HL-60 (cell line): Measurements from ENCODE around the gene RHOD.

ENCODE experiments used
- DNase-seq, 2 experiments: peaks; one replicate each; pipeline ENCODE4 v3.0.0-alpha.2; 2010 to 2020; ENCODE audit warnings: low read depth in 1 of 2, low spot score in 1 of 2
- H3K27ac ChIP-seq: fragments of 250-450 bp; sonication (Bioruptor Pico); replicated peaks from 2 replicates; pipeline ENCODE4 v1.5.1; 2020; ENCODE audit warnings: mild to moderate bottlenecking, moderate library complexity
- H3K27me3 ChIP-seq: fragments of 250-450 bp; sonication (Bioruptor Pico); 2 replicates; pipeline ENCODE4 v1.5.1; 2021; ENCODE audit warnings: mild to moderate bottlenecking, moderate library complexity; ENCODE audit not compliant: insufficient read depth, poor library complexity, severe bottlenecking
- H3K4me3 ChIP-seq: replicated peaks from 2 replicates; pipeline ENCODE4 v1.5.1; 2011; ENCODE audit warnings: mild to moderate bottlenecking, control low read depth, low read length; ENCODE audit not compliant: insufficient read depth
- GABPA ChIP-seq: IDR thresholded peaks from 2 replicates; pipeline ENCODE4 v1.6.1; 2012; ENCODE audit warnings: low read depth
- POLR2AphosphoS5 ChIP-seq: IDR thresholded peaks from 2 replicates; pipeline ENCODE4 v1.6.1; 2012; ENCODE audit warnings: low read depth
- REST ChIP-seq: IDR thresholded peaks from 2 replicates; pipeline ENCODE4 v1.6.1; 2012; ENCODE audit warnings: low read depth; ENCODE audit not compliant: insufficient replicate concordance
- SPI1 ChIP-seq: IDR thresholded peaks from 2 replicates; pipeline ENCODE4 v1.6.1; 2012; ENCODE audit warnings: low read depth, mild to moderate bottlenecking, borderline replicate concordance
- TF ChIP-seq, protein P1 (sequence below): IDR thresholded peaks from one replicate; pipeline ENCODE4 v1.5.1; 2011; ENCODE audit warnings: low read length, control low read depth, inconsistent platforms; ENCODE audit not compliant: insufficient read depth

The RHOD gene

DNA sequence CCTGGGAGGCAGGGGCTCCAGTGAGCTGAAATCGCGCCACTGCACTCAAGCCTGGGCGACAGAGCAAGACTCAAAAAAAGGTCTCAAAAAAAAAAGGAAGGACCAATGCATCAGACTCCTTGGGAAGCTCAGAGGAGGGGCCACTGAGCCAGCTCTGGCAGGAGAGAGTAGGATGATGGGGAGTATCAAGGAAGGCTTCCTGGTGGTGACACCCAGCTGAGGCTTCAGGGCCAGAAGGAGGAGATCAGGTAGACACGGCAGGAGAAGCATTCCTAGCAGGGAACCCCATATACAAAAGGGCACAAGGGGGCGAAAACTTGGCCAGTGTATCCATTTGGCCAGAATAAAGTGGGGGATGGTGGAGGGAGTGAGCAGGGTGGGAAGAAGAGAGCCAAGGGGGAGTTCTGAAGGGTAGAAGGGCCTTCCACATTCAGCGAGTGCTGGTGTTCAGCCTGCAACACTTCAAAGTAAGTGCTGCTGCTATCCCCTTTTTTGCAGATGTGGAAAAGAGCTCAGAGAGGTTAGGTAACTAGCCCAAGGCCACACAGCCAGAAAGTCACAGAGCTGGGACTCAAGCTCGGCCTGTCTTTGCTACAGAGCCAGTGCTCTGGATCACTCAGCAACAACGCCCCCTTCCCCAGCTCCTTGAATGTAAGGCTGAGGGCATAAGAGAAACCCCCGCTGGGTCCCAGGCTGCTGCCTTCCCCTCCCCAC lies 5.3 kb upstream of the RHOD start:
- TF ChIP-seq SPI1 (no peak), POLR2AphosphoS5 (no peak), GABPA (no peak), REST (no peak)
- TF ChIP-seq, protein P1, sequence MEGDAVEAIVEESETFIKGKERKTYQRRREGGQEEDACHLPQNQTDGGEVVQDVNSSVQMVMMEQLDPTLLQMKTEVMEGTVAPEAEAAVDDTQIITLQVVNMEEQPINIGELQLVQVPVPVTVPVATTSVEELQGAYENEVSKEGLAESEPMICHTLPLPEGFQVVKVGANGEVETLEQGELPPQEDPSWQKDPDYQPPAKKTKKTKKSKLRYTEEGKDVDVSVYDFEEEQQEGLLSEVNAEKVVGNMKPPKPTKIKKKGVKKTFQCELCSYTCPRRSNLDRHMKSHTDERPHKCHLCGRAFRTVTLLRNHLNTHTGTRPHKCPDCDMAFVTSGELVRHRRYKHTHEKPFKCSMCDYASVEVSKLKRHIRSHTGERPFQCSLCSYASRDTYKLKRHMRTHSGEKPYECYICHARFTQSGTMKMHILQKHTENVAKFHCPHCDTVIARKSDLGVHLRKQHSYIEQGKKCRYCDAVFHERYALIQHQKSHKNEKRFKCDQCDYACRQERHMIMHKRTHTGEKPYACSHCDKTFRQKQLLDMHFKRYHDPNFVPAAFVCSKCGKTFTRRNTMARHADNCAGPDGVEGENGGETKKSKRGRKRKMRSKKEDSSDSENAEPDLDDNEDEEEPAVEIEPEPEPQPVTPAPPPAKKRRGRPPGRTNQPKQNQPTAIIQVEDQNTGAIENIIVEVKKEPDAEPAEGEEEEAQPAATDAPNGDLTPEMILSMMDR, result no peak
- H3K27ac ChIP-seq, result no peak overlapping the region
- H3K27me3 ChIP-seq, result peaks cover 6% of the 10 kb centered on the region
- no peak for DNase-seq
- no peak overlapping the region for H3K4me3 ChIP-seq

GRCh38 chr11:67051945-67052488 lies 4.6 kb upstream of the RHOD start:
- TF ChIP-seq REST (no peak), POLR2AphosphoS5 (no peak), SPI1 (no peak), GABPA (no peak)
- TF ChIP-seq, protein P1, result no peak
- no peak for DNase-seq

GRCh38 chr11:67052891-67053290 lies 3.8 kb upstream of the RHOD start:
- peaks cover 11% of the 10 kb centered on the region for H3K27me3 ChIP-seq
- TF ChIP-seq REST (no peak), POLR2AphosphoS5 (no peak), GABPA (no peak), SPI1 (no peak)
- TF ChIP-seq, protein P1, result no peak
- no peak overlapping the region for H3K4me3 ChIP-seq
- DNase-seq, result no peak
- no peak overlapping the region for H3K27ac ChIP-seq

More at GRCh38 chr11:67051945-67052488, 4.6 kb upstream of the RHOD start:
- no peak overlapping the region for H3K4me3 ChIP-seq
- H3K27ac ChIP-seq, result no peak overlapping the region
- H3K27me3 ChIP-seq, result peaks cover 10% of the 10 kb centered on the region
